ELR (cell line): ENCODE data around the gene ANKLE1.
"Not testable (repeated sequence)": the region's sequence is repeated elsewhere in the genome, so short reads cannot be mapped to it uniquely, and the experiment has no call there.

ENCODE experiments used
- DNase-seq: peaks from one replicate; pipeline ENCODE4 v3.0.0-alpha.2; 2015; ENCODE audit warnings: low read depth

ANKLE1 gene

GRCh38 chr19:17246681-17247425 lies 34.8 kb upstream of the ANKLE1 start:
- DNase-seq: peak; percentile 42

- no peak for DNase-seq
These were observed 33.5 kb upstream of the ANKLE1 start for GRCh38 chr19:17248011-17248776.

GRCh38 chr19:17249887-17250548 lies 31.7 kb upstream of the ANKLE1 start:
- DNase-seq: no peak

- DNase-seq: no peak
These were observed 27.1 kb upstream of the ANKLE1 start for GRCh38 chr19:17254636-17255035.

GRCh38 chr19:17255150-17255621 lies 26.5 kb upstream of the ANKLE1 start:
- DNase-seq: no peak

- DNase-seq: no peak
These were observed 25.6 kb upstream of the ANKLE1 start for GRCh38 chr19:17256130-17256529.

- no peak for DNase-seq
These were observed 22.5 kb upstream of the ANKLE1 start for GRCh38 chr19:17259118-17259780.

GRCh38 chr19:17259934-17260333 lies 21.8 kb upstream of the ANKLE1 start:
- DNase-seq: no peak

- peak; percentile 85 for DNase-seq
These were observed 20.8 kb upstream of the ANKLE1 start for GRCh38 chr19:17260842-17261325.

- DNase-seq: no peak
These were observed 19.1 kb upstream of the ANKLE1 start for GRCh38 chr19:17262557-17262956.

- DNase-seq: no peak
These were observed 17.7 kb upstream of the ANKLE1 start for GRCh38 chr19:17263712-17264640.

GRCh38 chr19:17264641-17264979 lies 17.1 kb upstream of the ANKLE1 start, which contains the start of gene USHBP1:
Gene USHBP1, minus strand, starts transcription at chr19:17264745. Its CDS starts 446 bp downstream, at chr19:17264299.
- no peak for DNase-seq

GRCh38 chr19:17266026-17266425 lies 15.7 kb upstream of the ANKLE1 start:
- DNase-seq: no peak

- DNase-seq: no peak
These were observed 15.1 kb upstream of the ANKLE1 start for GRCh38 chr19:17266589-17266974.

GRCh38 chr19:17266975-17267788 lies 14.5 kb upstream of the ANKLE1 start, which contains the start of gene BABAM1:
Gene BABAM1, plus strand, starts transcription at chr19:17267443. Its CDS starts 1,364 bp downstream, at chr19:17268807.
- DNase-seq: peak; percentile 99

GRCh38 chr19:17268754-17269153 lies 12.9 kb upstream of the ANKLE1 start:
- no peak for DNase-seq

GRCh38 chr19:17274892-17275291 lies 6.8 kb upstream of the ANKLE1 start:
- not testable (repeated sequence) for DNase-seq

GRCh38 chr19:17275441-17276175 lies 6.1 kb upstream of the ANKLE1 start:
- DNase-seq: no peak

GRCh38 chr19:17279436-17279835 lies 2.3 kb upstream of the ANKLE1 start:
- no peak for DNase-seq
